Measurements from ENCODE around the gene NCK2.

Gene NCK2

GRCh38 chr2:105873721-105874120 is 129.0 kb downstream of the NCK2 start:
- peak; percentile 48 for DNase-seq (ENCODE audit: low read depth)

DNA sequence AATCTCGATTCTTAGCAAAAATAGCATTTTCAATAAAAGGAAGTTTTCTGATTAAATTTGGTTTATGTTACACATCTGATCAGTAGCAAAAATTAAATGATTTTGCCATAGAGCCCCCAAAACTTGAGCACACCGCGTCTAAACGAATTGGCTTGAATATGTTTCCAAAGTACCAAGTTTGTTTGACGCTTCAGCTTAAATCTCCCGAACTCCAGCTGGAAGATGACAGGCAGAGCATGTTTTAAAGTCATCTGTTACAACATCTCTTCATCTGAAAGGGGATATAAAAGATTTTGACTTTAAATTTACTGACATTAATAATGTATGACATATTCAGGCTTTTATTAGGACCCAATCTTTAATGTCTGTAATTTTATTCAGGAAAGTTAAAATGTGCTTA is 129.8 kb downstream of the NCK2 start:
- no peak for DNase-seq (ENCODE audit: low read depth)

- no peak for DNase-seq (ENCODE audit: low read depth)
Measured at GRCh38 chr2:105875241-105875640, 130.5 kb downstream of the NCK2 start.

DNA sequence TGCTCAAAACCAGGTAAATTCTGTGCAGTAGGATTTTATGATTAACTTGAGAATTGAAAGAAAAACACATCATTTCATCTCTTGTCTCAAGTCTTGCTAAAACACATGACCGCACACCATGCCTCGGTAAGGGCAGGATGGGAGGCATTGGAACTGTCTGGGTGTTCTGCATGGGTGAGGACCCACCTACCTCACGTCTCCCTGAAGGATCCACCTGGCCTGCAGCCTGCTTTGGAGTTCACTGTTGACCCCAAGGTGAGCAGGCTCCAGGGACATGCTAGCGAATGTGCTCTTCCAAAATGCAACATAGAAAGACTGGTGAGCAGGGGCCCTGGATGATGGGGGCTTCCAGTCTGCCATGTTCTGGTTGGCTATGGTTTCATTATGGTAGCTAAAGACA is 131.5 kb downstream of the NCK2 start:
- no peak for DNase-seq (ENCODE audit: low read depth)

- DNase-seq (ENCODE audit: low read depth), result no peak
Measured at GRCh38 chr2:105877945-105878344, 133.2 kb downstream of the NCK2 start.

DNA sequence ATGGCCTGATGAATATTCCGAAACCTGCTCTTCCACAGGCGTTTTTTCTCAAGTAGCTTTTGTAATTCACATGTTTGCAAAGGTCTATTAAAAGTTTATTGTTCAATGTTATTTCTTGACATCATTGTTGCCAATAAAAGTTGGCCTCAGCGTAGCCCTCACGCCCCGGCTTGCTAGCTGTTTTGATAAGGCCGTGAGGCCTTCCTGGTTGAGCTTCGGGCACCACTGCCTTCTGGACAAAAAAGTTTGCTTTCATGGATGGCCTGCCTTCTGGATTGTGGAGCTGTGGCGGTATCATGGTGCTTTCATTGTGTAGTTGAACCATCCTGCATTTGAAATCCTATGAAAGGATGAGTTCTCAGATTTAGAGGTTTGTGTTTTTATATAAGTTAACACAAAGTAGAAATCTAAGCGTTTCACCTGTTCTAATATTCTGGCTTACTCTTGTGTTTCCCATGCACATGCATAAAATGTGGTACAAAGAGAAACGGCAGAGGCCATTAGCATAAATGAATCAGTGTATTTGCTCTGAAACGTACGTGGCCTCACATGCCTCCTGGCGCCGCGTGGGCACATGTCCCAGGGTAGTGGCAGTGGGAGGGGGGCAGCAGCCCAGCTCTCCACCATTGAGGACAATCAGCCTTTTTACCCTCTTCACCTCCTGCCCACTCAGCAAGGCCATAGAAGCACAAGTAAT is 134.5 kb downstream of the NCK2 start:
- no peak for DNase-seq (ENCODE audit: low read depth)

DNA sequence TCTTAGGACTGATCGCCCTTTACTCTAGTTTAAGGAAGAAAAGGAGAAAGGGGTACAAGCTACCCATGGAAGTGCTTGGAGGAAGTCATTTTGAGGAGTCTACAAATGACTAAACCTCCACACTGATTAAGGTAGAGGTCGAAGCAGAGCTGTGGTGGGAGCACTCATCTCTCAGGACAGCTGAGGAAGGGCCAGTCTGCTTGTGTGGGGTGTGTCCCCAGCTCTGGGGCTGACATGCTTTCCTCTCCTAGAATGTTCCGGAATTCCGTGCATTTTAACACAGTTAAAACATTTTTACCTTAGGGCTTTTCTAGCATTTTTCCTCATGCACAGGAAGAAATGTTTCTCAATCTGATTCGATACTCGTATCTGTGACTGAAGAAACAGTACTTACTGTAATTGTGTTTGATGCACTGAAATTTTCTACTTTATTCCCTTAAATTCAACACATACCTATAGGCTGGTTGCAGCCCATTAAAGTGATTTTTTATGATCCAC is 135.1 kb downstream of the NCK2 start:
- DNase-seq (ENCODE audit: low read depth), result no peak

- DNase-seq (ENCODE audit: low read depth), result no peak
Measured at GRCh38 chr2:105880637-105881036, 135.9 kb downstream of the NCK2 start.

DNA sequence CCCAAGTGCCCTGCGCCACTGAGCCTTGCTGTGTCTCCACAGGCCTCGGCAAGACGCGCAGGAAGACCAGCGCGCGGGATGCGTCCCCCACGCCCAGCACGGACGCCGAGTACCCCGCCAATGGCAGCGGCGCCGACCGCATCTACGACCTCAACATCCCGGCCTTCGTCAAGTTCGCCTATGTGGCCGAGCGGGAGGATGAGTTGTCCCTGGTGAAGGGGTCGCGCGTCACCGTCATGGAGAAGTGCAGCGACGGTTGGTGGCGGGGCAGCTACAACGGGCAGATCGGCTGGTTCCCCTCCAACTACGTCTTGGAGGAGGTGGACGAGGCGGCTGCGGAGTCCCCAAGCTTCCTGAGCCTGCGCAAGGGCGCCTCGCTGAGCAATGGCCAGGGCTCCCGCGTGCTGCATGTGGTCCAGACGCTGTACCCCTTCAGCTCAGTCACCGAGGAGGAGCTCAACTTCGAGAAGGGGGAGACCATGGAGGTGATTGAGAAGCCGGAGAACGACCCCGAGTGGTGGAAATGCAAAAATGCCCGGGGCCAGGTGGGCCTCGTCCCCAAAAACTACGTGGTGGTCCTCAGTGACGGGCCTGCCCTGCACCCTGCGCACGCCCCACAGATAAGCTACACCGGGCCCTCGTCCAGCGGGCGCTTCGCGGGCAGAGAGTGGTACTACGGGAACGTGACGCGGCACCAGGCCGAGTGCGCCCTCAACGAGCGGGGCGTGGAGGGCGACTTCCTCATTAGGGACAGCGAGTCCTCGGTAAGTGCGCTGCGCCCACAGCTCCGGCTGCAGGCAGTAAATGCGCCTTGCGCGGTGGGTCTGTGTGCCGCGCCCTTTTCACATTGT is 136.8 kb downstream of the NCK2 start:
- no peak for DNase-seq (ENCODE audit: low read depth)

GRCh38 chr2:105882341-105882740 is 137.6 kb downstream of the NCK2 start:
- DNase-seq (ENCODE audit: low read depth), result no peak

DNA sequence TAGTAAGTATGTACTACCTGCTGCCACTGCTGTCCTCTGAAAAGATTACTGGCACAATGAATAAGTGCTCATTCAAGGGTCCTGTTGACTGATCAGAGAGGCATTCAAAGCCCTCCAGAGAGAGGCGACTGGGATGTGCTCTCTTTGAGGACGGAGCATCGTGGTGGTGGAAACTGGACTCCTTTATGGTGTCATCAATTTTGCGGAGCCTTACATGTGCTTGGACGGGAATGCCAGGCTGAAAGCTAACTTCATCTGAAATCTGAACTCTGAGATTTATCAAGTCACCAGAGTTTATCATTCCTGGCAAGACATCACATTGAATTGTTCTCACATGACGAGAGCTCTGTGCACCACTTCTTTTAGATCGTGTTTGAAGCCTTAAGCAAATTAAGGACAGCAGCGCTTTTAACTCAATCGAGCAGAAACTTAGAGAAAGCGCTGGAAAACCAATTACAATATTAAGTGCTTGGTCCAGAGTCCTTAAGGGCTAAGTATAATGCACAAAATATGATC is 138.3 kb downstream of the NCK2 start:
- DNase-seq (ENCODE audit: low read depth), result no peak

DNA sequence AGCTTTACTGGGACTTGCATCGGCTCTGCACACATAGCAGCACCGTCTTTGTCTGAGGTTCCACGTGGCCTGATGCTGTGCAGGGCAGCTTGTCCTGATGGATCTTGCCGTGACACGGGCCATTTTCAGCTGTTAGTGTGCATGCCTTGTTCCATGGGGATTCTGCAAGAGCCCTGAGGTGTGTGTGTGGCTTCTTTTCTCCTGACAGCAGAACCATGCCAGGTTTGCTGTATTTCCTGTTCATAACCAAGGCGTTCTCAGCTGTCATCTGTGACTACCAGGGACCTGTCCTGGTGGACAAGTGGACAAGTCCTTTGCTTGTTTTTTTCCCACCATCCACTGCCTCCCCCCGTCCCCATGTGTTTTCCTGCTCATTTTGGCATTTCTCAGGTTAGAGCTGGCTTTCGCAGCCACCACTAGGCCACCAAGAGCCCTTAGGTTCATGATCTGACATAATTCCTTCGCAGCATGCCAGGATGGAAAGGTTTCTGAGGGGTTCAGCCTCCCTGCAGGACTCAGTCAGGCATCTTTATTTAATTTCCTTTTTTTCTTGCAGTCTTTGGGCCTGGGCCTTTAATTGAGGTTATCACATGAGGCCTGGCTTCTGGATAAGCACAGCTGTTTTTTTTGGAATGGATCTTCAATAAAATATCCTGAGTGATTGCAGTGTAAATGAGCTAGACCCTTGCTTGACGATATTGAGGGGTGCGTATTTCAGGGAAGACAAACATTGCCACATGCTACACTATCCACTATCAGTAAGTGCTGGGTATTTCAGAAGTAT is 139.4 kb downstream of the NCK2 start:
- DNase-seq (ENCODE audit: low read depth), result no peak

GRCh38 chr2:105885456-105885855 is 140.7 kb downstream of the NCK2 start:
- no peak for DNase-seq (ENCODE audit: low read depth)

DNA sequence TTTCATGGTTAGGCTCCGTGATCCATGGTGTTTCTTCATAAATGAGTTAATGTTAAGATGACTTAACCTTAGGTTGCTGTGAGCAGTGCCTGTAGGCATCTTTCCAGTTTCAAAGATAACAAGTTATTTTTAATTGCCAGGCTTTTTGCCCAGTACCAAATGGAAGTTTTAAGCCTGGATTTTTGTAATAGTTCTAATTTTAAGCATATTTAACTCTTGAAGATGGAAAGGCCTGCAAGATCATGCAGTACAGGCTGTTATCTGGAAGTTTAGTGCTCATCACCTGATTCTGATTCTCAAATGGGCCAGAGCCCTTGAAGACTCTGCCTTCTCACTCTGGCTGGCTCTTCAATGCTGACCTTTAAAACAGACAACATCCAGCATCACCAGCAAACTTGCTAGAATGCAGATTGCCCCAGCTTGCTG is 141.3 kb downstream of the NCK2 start:
- peak; percentile 25 for DNase-seq (ENCODE audit: low read depth)

- DNase-seq (ENCODE audit: low read depth), result no peak
Measured at GRCh38 chr2:105886687-105887086, 142.0 kb downstream of the NCK2 start.

DNA sequence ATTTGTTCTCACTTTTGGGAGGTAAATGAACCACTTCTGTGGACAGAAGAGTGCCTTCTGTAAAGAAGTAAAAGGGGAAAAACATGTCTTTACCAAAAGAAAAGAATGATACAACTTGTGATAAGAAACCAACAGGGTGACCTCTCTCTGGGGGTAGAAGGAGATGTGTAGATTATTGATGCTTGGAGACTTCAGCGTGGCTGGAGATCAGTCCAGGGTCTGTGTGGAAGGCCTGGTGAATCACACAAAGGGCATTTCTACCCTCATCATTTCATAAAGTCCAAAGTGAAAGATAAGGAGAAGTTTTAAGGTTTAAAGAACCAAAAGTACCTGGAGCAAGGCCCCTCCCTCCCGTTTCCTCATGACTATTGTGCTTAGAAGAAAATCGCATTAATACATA is 142.5 kb downstream of the NCK2 start:
- no peak for DNase-seq (ENCODE audit: low read depth)

GRCh38 chr2:105888625-105889024 is 143.9 kb downstream of the NCK2 start:
- DNase-seq (ENCODE audit: low read depth), result no peak

DNA sequence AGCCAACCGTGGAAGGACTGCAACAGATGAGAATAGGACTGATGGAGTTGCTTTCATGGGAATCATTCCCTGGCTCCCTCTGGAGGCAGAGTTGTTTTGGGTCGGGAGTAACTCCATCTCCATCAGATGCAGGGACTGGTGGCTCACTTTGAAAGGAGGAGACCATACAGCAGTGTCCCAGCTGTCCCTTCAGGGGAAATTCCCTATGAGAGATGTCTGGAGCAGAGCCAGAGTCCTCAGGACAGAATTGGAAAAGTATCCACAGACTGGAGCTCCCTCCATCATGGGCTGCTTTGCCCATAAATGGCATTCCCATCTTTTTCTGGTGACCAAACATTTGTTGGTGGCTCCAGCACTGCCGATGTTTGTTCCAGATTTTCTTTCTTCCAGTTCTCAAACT is 144.3 kb downstream of the NCK2 start:
- DNase-seq (ENCODE audit: low read depth), result no peak

DNA sequence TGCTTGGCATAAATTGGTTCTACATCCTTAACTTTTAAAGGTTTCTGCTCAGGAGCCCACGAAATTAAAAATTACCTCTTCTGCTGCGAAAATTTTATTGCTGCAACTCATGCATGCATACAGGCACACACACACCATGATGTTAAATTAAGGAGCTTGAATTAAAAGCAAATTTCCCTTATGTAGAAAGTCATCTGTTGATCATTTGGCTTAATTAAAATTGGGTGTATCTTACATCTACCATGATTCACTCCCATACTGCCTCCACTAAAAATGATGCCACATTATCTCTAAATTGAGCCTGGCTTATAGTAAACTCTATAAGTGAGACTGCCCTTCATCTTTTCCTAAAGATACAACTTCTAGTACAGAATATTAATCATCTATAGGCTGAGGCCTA is 145.4 kb downstream of the NCK2 start:
- DNase-seq (ENCODE audit: low read depth), result no peak

- no peak for DNase-seq (ENCODE audit: low read depth)
Measured at GRCh38 chr2:105890856-105891255, 146.1 kb downstream of the NCK2 start.

GRCh38 chr2:105893011-105893995 is 148.6 kb downstream of the NCK2 start:
- DNase-seq (ENCODE audit: low read depth), result no peak
